ENCODE results near the gene ATP6V1B1. TPM values are rescaled to one million over a fixed set of nuclear protein-coding genes. Genes with fewer than 3 reads are reported as not detected.

The ATP6V1B1 gene
- total and polyA plus RNA-seq, 2 of the 13 experiments (the other 11 are each of a cell fraction or from before 2014, with no cell fraction given): 0.58 to 1.6 TPM

DNA sequence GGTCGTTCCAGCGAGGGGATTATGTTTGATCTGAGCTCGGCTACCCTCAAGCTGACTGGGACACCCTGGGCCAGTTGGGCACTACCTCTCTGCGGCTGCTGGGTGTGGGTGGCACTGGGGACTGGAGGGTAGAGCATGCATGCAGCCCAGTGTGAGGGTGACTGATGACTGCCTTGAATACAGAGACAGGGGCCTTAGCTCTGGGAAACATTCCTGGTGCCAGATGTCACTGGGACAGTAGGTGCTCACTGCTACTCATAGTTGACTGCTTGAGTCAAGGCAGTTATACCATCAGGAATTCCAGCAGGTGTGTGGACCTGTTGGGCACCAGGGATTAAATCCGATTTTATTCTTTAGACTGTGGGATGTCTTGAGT lies 33.6 kb upstream of the ATP6V1B1 start (continued):
- TF ChIP-seq, protein P1, sequence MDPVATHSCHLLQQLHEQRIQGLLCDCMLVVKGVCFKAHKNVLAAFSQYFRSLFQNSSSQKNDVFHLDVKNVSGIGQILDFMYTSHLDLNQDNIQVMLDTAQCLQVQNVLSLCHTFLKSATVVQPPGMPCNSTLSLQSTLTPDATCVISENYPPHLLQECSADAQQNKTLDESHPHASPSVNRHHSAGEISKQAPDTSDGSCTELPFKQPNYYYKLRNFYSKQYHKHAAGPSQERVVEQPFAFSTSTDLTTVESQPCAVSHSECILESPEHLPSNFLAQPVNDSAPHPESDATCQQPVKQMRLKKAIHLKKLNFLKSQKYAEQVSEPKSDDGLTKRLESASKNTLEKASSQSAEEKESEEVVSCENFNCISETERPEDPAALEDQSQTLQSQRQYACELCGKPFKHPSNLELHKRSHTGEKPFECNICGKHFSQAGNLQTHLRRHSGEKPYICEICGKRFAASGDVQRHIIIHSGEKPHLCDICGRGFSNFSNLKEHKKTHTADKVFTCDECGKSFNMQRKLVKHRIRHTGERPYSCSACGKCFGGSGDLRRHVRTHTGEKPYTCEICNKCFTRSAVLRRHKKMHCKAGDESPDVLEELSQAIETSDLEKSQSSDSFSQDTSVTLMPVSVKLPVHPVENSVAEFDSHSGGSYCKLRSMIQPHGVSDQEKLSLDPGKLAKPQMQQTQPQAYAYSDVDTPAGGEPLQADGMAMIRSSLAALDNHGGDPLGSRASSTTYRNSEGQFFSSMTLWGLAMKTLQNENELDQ (CRISPR knock-in tag; IDR thresholded peaks at IDR 0.05; ENCODE audit: borderline replicate concordance): 0 out of 2 replicates have a peak, but pooled peaks have one; percentile 27
- TF ChIP-seq ZNF776 (CRISPR knock-in tag; IDR thresholded peaks at IDR 0.05) (no peak), EHMT2 (IDR thresholded peaks at IDR 0.05; ENCODE audit: borderline replicate concordance, low read depth, low read length) (no peak), ZNF17 (CRISPR knock-in tag; IDR thresholded peaks at IDR 0.05) (no peak), ZNF296 (CRISPR knock-in tag; conservative IDR thresholded peaks at IDR 0.05) (no peak), NPAS2 (CRISPR knock-in tag; IDR thresholded peaks at IDR 0.05; ENCODE audit: borderline replicate concordance) (no peak), CEBPG (CRISPR knock-in tag; IDR thresholded peaks at IDR 0.05) (no peak), ZNF33A (CRISPR knock-in tag; IDR thresholded peaks at IDR 0.05; ENCODE audit: borderline replicate concordance) (no peak), TEAD3 (CRISPR knock-in tag; optimal IDR thresholded peaks at IDR 0.05; ENCODE audit: borderline replicate concordance) (peak; percentile 57), MAFG (CRISPR knock-in tag; IDR thresholded peaks at IDR 0.05) (no peak), NFE2 (CRISPR knock-in tag; IDR thresholded peaks at IDR 0.05) (no peak), U2AF2 (IDR thresholded peaks at IDR 0.05; ENCODE audit: low read depth, low read length) (no peak), KDM1A (CRISPR knock-in tag; IDR thresholded peaks at IDR 0.05) (no peak), NR2C2 (CRISPR knock-in tag; IDR thresholded peaks at IDR 0.05; ENCODE audit: borderline replicate concordance) (no peak), ZNF317 (CRISPR knock-in tag; IDR thresholded peaks at IDR 0.05) (0 out of 2 replicates have a peak, but pooled peaks have one; percentile 53), MTA1 (CRISPR knock-in tag; IDR thresholded peaks at IDR 0.05; ENCODE audit: borderline replicate concordance) (no peak), ZBTB8A (CRISPR knock-in tag; IDR thresholded peaks at IDR 0.05; ENCODE audit: borderline replicate concordance, low read depth) (no peak), ZNF781 (CRISPR knock-in tag; IDR thresholded peaks at IDR 0.05; ENCODE audit: borderline replicate concordance, not compliant biosample characterization) (no peak), HMG20B (CRISPR knock-in tag; conservative IDR thresholded peaks at IDR 0.05) (0 out of 2 replicates have a peak, but pooled peaks have one; percentile 18), LCORL (IDR thresholded peaks at IDR 0.05) (no peak), LCORL (CRISPR knock-in tag; IDR thresholded peaks at IDR 0.05) (no peak), HNF4A (CRISPR knock-in tag; IDR thresholded peaks at IDR 0.05) (no peak), HNRNPK (IDR thresholded peaks at IDR 0.05; ENCODE audit: low read depth, low read length, poor library complexity, severe bottlenecking) (no peak), ZNF225 (CRISPR knock-in tag; IDR thresholded peaks at IDR 0.05) (no peak)
- TF ChIP-seq, protein P2, sequence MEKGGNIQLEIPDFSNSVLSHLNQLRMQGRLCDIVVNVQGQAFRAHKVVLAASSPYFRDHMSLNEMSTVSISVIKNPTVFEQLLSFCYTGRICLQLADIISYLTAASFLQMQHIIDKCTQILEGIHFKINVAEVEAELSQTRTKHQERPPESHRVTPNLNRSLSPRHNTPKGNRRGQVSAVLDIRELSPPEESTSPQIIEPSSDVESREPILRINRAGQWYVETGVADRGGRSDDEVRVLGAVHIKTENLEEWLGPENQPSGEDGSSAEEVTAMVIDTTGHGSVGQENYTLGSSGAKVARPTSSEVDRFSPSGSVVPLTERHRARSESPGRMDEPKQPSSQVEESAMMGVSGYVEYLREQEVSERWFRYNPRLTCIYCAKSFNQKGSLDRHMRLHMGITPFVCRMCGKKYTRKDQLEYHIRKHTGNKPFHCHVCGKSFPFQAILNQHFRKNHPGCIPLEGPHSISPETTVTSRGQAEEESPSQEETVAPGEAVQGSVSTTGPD (CRISPR knock-in tag; IDR thresholded peaks at IDR 0.05): peak; percentile 46; the same call in 1 of the 2 replicates
- TF ChIP-seq, protein P3, sequence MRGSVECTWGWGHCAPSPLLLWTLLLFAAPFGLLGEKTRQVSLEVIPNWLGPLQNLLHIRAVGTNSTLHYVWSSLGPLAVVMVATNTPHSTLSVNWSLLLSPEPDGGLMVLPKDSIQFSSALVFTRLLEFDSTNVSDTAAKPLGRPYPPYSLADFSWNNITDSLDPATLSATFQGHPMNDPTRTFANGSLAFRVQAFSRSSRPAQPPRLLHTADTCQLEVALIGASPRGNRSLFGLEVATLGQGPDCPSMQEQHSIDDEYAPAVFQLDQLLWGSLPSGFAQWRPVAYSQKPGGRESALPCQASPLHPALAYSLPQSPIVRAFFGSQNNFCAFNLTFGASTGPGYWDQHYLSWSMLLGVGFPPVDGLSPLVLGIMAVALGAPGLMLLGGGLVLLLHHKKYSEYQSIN (CRISPR knock-in tag; IDR thresholded peaks at IDR 0.05; ENCODE audit: borderline replicate concordance): no peak
- TF ChIP-seq, protein P4, sequence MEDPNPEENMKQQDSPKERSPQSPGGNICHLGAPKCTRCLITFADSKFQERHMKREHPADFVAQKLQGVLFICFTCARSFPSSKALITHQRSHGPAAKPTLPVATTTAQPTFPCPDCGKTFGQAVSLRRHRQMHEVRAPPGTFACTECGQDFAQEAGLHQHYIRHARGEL (CRISPR knock-in tag; IDR thresholded peaks at IDR 0.05): 0 out of 2 replicates have a peak, but pooled peaks have one; percentile 42

All from HepG2 (cell line).